ENCODE measurements around the gene LRRC8D. TPM values are rescaled to one million over a fixed set of nuclear protein-coding genes. Genes with fewer than 3 reads are reported as not detected.

LRRC8D gene
- total RNA-seq, 1 experiment from 2014 or later = 43.3 TPM

DNA sequence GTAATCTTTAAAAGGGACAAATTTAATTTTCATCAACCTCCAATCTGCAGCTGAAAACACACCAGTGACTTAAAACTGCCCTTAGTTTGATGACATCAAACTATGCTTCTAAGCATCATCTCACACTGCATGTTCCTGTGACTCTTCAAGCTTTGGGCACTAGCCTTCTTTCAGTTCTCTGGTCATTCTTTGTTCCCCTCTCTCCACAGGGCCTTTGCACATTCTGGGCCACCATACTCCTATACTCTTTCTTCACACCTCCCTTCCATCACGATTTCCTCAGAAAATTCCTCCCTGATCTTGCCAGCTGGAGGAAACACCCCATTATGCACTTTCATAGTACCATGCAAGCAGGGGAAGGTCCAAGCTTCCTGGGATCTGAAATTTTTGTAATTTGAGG is 96.5 kb downstream of the LRRC8D start:
- ATAC-seq (no peak), DNase-seq (ENCODE audit: low read depth, low spot score) (no peak)
- Histone ChIP-seq H3K36me3 (ENCODE audit: control insufficient read depth, insufficient read depth, low read length) (no peaks in the 10 kb centered on the region; the same call in 1 of the 2 replicates), H3K27me3 (ENCODE audit: control insufficient read depth, insufficient read depth, low read length) (no peaks in the 10 kb centered on the region), H3K27ac (ENCODE audit: low read length) (no peak overlapping the region), H3K4me1 (ENCODE audit: control insufficient read depth, insufficient read depth, low read length) (peaks cover 12% of the 10 kb centered on the region), H3K4me3 (ENCODE audit: low read depth in 2 of 2, low read length in 2 of 2) (no peak overlapping the region), H3K9me3 (ENCODE audit: control insufficient read depth, insufficient read depth, low read depth, low read length) (no peaks in the 10 kb centered on the region)
- intact Hi-C loops (cut with micrococcal nuclease; ENCODE audit: unreplicated experiment) (no loop called here), in situ Hi-C loops (cut with HindIII; ENCODE audit: low pct_unique_long_range_greater_than_20kb, low sequenced_read_pairs) (no loop called here)
- no TSS peak for BruUV-seq (replicated peaks)
- TF ChIP-seq, protein P1, sequence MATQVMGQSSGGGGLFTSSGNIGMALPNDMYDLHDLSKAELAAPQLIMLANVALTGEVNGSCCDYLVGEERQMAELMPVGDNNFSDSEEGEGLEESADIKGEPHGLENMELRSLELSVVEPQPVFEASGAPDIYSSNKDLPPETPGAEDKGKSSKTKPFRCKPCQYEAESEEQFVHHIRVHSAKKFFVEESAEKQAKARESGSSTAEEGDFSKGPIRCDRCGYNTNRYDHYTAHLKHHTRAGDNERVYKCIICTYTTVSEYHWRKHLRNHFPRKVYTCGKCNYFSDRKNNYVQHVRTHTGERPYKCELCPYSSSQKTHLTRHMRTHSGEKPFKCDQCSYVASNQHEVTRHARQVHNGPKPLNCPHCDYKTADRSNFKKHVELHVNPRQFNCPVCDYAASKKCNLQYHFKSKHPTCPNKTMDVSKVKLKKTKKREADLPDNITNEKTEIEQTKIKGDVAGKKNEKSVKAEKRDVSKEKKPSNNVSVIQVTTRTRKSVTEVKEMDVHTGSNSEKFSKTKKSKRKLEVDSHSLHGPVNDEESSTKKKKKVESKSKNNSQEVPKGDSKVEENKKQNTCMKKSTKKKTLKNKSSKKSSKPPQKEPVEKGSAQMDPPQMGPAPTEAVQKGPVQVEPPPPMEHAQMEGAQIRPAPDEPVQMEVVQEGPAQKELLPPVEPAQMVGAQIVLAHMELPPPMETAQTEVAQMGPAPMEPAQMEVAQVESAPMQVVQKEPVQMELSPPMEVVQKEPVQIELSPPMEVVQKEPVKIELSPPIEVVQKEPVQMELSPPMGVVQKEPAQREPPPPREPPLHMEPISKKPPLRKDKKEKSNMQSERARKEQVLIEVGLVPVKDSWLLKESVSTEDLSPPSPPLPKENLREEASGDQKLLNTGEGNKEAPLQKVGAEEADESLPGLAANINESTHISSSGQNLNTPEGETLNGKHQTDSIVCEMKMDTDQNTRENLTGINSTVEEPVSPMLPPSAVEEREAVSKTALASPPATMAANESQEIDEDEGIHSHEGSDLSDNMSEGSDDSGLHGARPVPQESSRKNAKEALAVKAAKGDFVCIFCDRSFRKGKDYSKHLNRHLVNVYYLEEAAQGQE (IDR thresholded peaks at IDR 0.05; ENCODE audit: insufficient read depth in 1 of 2, low read depth in 2 of 2, low read length in 1 of 2) = no peak
- TF ChIP-seq POLR2AphosphoS5 (IDR thresholded peaks at IDR 0.05; ENCODE audit: low read depth, low read length) (no peak), SIN3A (IDR thresholded peaks at IDR 0.05; ENCODE audit: borderline replicate concordance, insufficient read depth, low read depth, low read length) (no peak), TCF7L2 (IDR thresholded peaks at IDR 0.05; ENCODE audit: low read depth, low read length) (no peak)
- TF ChIP-seq, protein P2, sequence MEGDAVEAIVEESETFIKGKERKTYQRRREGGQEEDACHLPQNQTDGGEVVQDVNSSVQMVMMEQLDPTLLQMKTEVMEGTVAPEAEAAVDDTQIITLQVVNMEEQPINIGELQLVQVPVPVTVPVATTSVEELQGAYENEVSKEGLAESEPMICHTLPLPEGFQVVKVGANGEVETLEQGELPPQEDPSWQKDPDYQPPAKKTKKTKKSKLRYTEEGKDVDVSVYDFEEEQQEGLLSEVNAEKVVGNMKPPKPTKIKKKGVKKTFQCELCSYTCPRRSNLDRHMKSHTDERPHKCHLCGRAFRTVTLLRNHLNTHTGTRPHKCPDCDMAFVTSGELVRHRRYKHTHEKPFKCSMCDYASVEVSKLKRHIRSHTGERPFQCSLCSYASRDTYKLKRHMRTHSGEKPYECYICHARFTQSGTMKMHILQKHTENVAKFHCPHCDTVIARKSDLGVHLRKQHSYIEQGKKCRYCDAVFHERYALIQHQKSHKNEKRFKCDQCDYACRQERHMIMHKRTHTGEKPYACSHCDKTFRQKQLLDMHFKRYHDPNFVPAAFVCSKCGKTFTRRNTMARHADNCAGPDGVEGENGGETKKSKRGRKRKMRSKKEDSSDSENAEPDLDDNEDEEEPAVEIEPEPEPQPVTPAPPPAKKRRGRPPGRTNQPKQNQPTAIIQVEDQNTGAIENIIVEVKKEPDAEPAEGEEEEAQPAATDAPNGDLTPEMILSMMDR (IDR thresholded peaks at IDR 0.05) = no peak
- ChIA-PET CTCF (no interaction called here), POLR2A (interaction anchor here (0.6 kb wide), 1 partner anchor 25 kb away, joined by 3 read pairs; no protein-coding TSS in a partner anchor)

DNA sequence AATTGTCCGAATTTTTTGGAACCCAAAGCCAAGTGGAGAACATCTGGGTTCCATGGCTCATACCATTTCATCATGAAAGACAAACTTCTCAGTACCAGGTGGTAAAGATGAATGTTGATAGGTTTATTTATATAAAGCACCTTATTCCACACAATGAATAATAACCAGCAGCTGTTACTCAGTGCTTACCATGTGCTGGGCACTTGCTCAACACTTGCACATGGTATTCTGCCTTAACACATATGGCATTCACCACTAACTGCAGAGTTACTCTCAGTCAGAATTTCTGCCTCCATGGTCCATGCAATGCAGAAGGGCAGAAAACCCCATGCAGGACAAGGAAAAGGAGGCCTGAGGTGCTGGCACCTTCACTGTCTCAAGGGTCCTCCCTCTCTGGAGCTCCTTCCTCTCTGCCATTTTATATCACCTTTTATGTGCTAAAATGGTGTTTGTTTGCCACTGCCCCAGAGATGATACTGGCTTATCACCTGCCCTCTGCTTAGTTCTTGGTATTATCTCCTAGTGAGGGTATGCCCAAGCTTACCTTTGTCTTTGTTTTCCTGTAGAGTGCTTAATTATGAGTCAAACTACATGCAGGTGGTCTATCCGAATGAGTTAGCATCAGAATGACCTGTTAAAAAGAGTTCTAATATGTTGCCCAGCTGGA is 97.4 kb downstream of the LRRC8D start:
- DNase-seq (ENCODE audit: low read depth, low spot score) (no peak), ATAC-seq (0 out of 2 replicates have a peak, but pooled peaks have one; percentile 34)
- in situ Hi-C loops (cut with HindIII; ENCODE audit: low pct_unique_long_range_greater_than_20kb, low sequenced_read_pairs) = no loop called here
- no peaks in the 10 kb centered on the region for H3K27me3 ChIP-seq (ENCODE audit: control insufficient read depth, insufficient read depth, low read length)
- peaks cover 12% of the 10 kb centered on the region for H3K4me1 ChIP-seq (ENCODE audit: control insufficient read depth, insufficient read depth, low read length)
- H3K4me3 ChIP-seq (ENCODE audit: low read depth in 2 of 2, low read length in 2 of 2) = no peak overlapping the region
- CTCF ChIA-PET = no interaction called here
- no peaks in the 10 kb centered on the region; the same call in 1 of the 2 replicates for H3K36me3 ChIP-seq (ENCODE audit: control insufficient read depth, insufficient read depth, low read length)
- H3K27ac ChIP-seq (ENCODE audit: low read length) = 0 out of 2 replicates have a peak overlapping the region, but pooled peaks have one; percentile 15
- TF ChIP-seq POLR2AphosphoS5 (IDR thresholded peaks at IDR 0.05; ENCODE audit: low read depth, low read length) (no peak), TCF7L2 (IDR thresholded peaks at IDR 0.05; ENCODE audit: low read depth, low read length) (no peak), SIN3A (IDR thresholded peaks at IDR 0.05; ENCODE audit: borderline replicate concordance, insufficient read depth, low read depth, low read length) (no peak)
- TF ChIP-seq, protein P1 (IDR thresholded peaks at IDR 0.05; ENCODE audit: insufficient read depth in 1 of 2, low read depth in 2 of 2, low read length in 1 of 2) = no peak
- TF ChIP-seq, protein P2 (IDR thresholded peaks at IDR 0.05) = no peak
- BruUV-seq (replicated peaks) = no TSS peak
- intact Hi-C loops (cut with micrococcal nuclease; ENCODE audit: unreplicated experiment) = no loop called here
- POLR2A ChIA-PET = interaction anchor here (0.6 kb wide), 1 partner anchor 40 kb away, joined by 3 read pairs; no protein-coding TSS in a partner anchor
- peaks cover 3% of the 10 kb centered on the region; the same call in 1 of the 2 replicates for H3K9me3 ChIP-seq (ENCODE audit: control insufficient read depth, insufficient read depth, low read depth, low read length)

Data from Panc1 (cell line).